Caco-2 (cell line): ENCODE measurements around the gene MAN1C1. TPM values are rescaled to one million over a fixed set of nuclear protein-coding genes. Genes with fewer than 3 reads are reported as not detected.

Experiments
- BruUV-seq: library from RNA; stranded (reverse); fragments of 400-500 nt; replicated peaks from 2 replicates; lab custom pipeline; 2021; lab: Mats Ljungman, UMichigan
- CTCF ChIA-PET: fragments of 300-600 bp; sonication (Branson Sonifier 250); formaldehyde crosslinking; loops from one replicate; lab custom pipeline; 2022; ENCODE audit warnings: antibody characterized with exemption; lab: Charles Lee
- POLR2A ChIA-PET: fragments of 300-600 bp; sonication (Branson Sonifier 250); formaldehyde crosslinking; loops from one replicate; lab custom pipeline; 2022; ENCODE audit warnings: antibody characterized with exemption; lab: Charles Lee
- DNase-seq, 2 experiments: peaks; one replicate each; pipeline versions ENCODE4 v3.0.0 to v3.0.0-alpha.2; 2020 to 2022
- H3K27me3 ChIP-seq: replicated peaks from 2 replicates; pipeline ENCODE4 v1.6.0; 2011; ENCODE audit warnings: low read length; ENCODE audit not compliant: control insufficient read depth, insufficient read depth
- H3K36me3 ChIP-seq: 2 replicates; pipeline ENCODE4 v1.5.1; 2011; ENCODE audit warnings: low read length; ENCODE audit not compliant: control insufficient read depth, insufficient read depth
- H3K4me1 ChIP-seq: fragments of 250-450 bp; sonication (Bioruptor Pico); 2 replicates; pipeline ENCODE4 v1.5.1; 2020; ENCODE audit warnings: mild to moderate bottlenecking
- H3K4me3 ChIP-seq: 2 replicates; pipeline ENCODE4 v1.5.1; 2011; ENCODE audit warnings: low read depth, mild to moderate bottlenecking, control low read depth, low read length
- H3K9me3 ChIP-seq: fragments of 250-450 bp; sonication (Bioruptor Pico); 2 replicates; pipeline ENCODE4 v1.5.1; 2020; ENCODE audit warnings: mild to moderate bottlenecking, moderate library complexity
- H3K27ac Mint-ChIP-seq: one replicate; pipeline ENCODE4 v1.8.0; 2022; ENCODE audit warnings: mixed read lengths; ENCODE audit not compliant: unreplicated experiment
- H3K27me3 Mint-ChIP-seq: one replicate; pipeline ENCODE4 v1.8.0; 2022; ENCODE audit warnings: mixed read lengths; ENCODE audit not compliant: insufficient read depth, unreplicated experiment
- H3K36me3 Mint-ChIP-seq: one replicate; pipeline ENCODE4 v1.8.0; 2022; ENCODE audit warnings: mild to moderate bottlenecking, mixed read lengths; ENCODE audit not compliant: insufficient read depth, unreplicated experiment
- H3K4me1 Mint-ChIP-seq: one replicate; pipeline ENCODE4 v1.8.0; 2022; ENCODE audit warnings: low read depth, mixed read lengths; ENCODE audit not compliant: unreplicated experiment
- H3K4me3 Mint-ChIP-seq: one replicate; pipeline ENCODE4 v1.8.0; 2022; ENCODE audit warnings: mild to moderate bottlenecking, moderate library complexity, mixed read lengths; ENCODE audit not compliant: unreplicated experiment
- H3K9me3 Mint-ChIP-seq: one replicate; pipeline ENCODE4 v1.8.0; 2022; ENCODE audit warnings: mixed read lengths; ENCODE audit not compliant: unreplicated experiment
- intact Hi-C: fragments of 100-400 bp; cut with micrococcal nuclease; formaldehyde crosslinking; loops from one replicate; pipeline ENCODE4 v1.10.0; 2022; ENCODE audit not compliant: unreplicated experiment
- total RNA-seq: library from RNA; stranded (reverse); gene quantifications from 2 replicates; pipeline ENCODE4 v1.2.3, GENCODE V29; 2022
- TF ChIP-seq, protein P1 (sequence below), 2 experiments: fragments of 200-600 bp in 1 of 2; IDR thresholded peaks; 1 replicate in 1 of 2; 2 replicates in 1 of 2; pipeline versions ENCODE4 v1.5.1 to v1.8.0; 2011 to 2022; ENCODE audit warnings: antibody characterized with exemption in 1 of 2, control low read depth in 1 of 2, inconsistent platforms in 1 of 2, low read depth in 1 of 2, low read length in 1 of 2, mild to moderate bottlenecking in 1 of 2, moderate library complexity in 1 of 2; ENCODE audit not compliant: insufficient read depth in 1 of 2, severe bottlenecking in 1 of 2, unreplicated experiment in 1 of 2

MAN1C1 gene
- total RNA-seq, 1 experiment from 2014 or later, result 2.7 TPM

- Mint-ChIP-seq H3K4me1 (no peaks in the 10 kb centered on the region), H3K27ac (no peak overlapping the region), H3K9me3 (no peaks in the 10 kb centered on the region), H3K36me3 (no peaks in the 10 kb centered on the region), H3K27me3 (no peaks in the 10 kb centered on the region), H3K4me3 (no peak overlapping the region)
- no peaks in the 10 kb centered on the region for H3K36me3 ChIP-seq
- intact Hi-C loops, result no loop called here
- H3K4me1 ChIP-seq, result no peaks in the 10 kb centered on the region
- TF ChIP-seq, protein P1, sequence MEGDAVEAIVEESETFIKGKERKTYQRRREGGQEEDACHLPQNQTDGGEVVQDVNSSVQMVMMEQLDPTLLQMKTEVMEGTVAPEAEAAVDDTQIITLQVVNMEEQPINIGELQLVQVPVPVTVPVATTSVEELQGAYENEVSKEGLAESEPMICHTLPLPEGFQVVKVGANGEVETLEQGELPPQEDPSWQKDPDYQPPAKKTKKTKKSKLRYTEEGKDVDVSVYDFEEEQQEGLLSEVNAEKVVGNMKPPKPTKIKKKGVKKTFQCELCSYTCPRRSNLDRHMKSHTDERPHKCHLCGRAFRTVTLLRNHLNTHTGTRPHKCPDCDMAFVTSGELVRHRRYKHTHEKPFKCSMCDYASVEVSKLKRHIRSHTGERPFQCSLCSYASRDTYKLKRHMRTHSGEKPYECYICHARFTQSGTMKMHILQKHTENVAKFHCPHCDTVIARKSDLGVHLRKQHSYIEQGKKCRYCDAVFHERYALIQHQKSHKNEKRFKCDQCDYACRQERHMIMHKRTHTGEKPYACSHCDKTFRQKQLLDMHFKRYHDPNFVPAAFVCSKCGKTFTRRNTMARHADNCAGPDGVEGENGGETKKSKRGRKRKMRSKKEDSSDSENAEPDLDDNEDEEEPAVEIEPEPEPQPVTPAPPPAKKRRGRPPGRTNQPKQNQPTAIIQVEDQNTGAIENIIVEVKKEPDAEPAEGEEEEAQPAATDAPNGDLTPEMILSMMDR (IDR thresholded peaks at IDR 0.05; ENCODE audit: insufficient read depth in 1 of 2, low read depth in 1 of 2, low read length in 1 of 2, severe bottlenecking in 1 of 2, unreplicated experiment in 1 of 2), result no peak
- no TSS peak for BruUV-seq
- H3K4me3 ChIP-seq, result no peak overlapping the region
- DNase-seq, result no peak
- ChIA-PET POLR2A (no interaction called here), CTCF (no interaction called here)
- H3K27me3 ChIP-seq, result no peaks in the 10 kb centered on the region
- no peaks in the 10 kb centered on the region for H3K9me3 ChIP-seq
Observed at GRCh38 chr1:25679171-25679570, 62.6 kb downstream of the MAN1C1 start.

GRCh38 chr1:25680701-25681100, 64.1 kb downstream of the MAN1C1 start:
- H3K27ac Mint-ChIP-seq, result no peak overlapping the region
- DNase-seq, result no peak
- H3K27me3 Mint-ChIP-seq, result no peaks in the 10 kb centered on the region
- intact Hi-C loops, result no loop called here
- Histone ChIP-seq H3K4me1 (no peaks in the 10 kb centered on the region), H3K9me3 (no peaks in the 10 kb centered on the region), H3K27me3 (no peaks in the 10 kb centered on the region), H3K36me3 (no peaks in the 10 kb centered on the region), H3K4me3 (no peak overlapping the region)
- H3K36me3 Mint-ChIP-seq, result no peaks in the 10 kb centered on the region
- no peaks in the 10 kb centered on the region for H3K9me3 Mint-ChIP-seq
- ChIA-PET POLR2A (no interaction called here), CTCF (no interaction called here)
- no peaks in the 10 kb centered on the region for H3K4me1 Mint-ChIP-seq
- H3K4me3 Mint-ChIP-seq, result no peak overlapping the region
- BruUV-seq, result no TSS peak
- TF ChIP-seq, protein P1 (IDR thresholded peaks at IDR 0.05; ENCODE audit: insufficient read depth in 1 of 2, low read depth in 1 of 2, low read length in 1 of 2, severe bottlenecking in 1 of 2, unreplicated experiment in 1 of 2), result no peak

DNA sequence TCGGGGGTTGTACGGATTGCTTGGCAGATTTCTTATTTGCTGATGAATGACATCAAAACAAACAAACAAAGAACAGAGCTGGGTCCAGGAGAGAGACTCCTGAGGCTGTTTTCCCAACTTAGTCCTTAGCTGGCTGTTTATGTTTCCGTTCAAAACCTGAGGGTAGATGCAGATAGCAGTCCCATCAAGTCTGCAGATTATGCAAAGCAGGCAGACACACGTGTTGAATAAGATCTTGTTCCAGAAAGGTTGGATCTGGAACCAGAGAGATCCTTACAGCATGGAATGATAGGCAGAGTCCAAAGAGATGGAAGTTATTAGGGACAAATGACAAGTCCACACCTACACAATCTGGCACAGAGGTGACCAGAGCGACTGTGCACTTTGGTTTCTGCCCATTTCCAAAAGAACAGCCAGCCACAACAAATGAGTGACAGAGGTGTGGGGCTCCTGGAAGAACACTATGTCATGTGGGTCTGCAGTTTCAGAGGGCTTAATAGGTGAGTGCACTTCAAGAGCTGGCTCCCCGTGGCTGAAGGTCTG, 65.5 kb downstream of the MAN1C1 start:
- POLR2A ChIA-PET, result no interaction called here
- no peak for DNase-seq
- H3K9me3 ChIP-seq, result no peaks in the 10 kb centered on the region
- Mint-ChIP-seq H3K27me3 (no peaks in the 10 kb centered on the region), H3K36me3 (no peaks in the 10 kb centered on the region), H3K4me1 (no peaks in the 10 kb centered on the region), H3K9me3 (no peaks in the 10 kb centered on the region), H3K4me3 (no peak overlapping the region), H3K27ac (no peak overlapping the region)
- H3K36me3 ChIP-seq, result no peaks in the 10 kb centered on the region
- BruUV-seq, result no TSS peak
- TF ChIP-seq, protein P1 (IDR thresholded peaks at IDR 0.05; ENCODE audit: insufficient read depth in 1 of 2, low read depth in 1 of 2, low read length in 1 of 2, severe bottlenecking in 1 of 2, unreplicated experiment in 1 of 2), result no peak
- H3K4me1 ChIP-seq, result no peaks in the 10 kb centered on the region
- intact Hi-C loops, result no loop called here
- CTCF ChIA-PET, result no interaction called here
- no peaks in the 10 kb centered on the region for H3K27me3 ChIP-seq
- H3K4me3 ChIP-seq, result no peak overlapping the region
